ENCODE measurements around the gene MCC.

DNA sequence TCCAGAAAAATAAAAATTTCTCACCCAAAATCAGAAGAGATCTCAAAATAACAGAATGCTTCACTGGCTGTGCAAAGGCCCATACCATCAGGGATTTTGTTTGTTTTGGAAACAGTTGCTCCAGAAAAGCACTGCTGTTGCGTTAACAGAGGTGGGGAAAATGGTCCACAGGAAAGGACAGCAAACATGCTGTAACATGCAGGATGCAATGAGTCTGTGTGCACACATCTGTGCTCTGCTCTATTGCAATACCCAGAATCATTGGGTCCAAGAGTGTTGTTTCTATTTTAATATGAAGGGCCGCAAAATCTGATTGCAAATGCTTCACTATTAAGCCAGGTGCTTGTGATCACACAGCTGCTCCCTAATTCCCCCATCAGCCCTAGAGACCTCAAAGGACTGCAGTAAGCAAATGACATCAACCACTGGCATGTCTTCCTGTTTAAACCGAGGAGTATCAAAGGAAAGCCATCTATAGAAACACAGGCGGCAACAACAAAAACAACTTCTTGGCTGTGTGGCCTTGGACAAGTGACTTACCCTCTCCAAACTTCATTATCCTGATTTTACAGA is 370.6 kb downstream of the MCC start:
- TF ChIP-seq, protein P1, sequence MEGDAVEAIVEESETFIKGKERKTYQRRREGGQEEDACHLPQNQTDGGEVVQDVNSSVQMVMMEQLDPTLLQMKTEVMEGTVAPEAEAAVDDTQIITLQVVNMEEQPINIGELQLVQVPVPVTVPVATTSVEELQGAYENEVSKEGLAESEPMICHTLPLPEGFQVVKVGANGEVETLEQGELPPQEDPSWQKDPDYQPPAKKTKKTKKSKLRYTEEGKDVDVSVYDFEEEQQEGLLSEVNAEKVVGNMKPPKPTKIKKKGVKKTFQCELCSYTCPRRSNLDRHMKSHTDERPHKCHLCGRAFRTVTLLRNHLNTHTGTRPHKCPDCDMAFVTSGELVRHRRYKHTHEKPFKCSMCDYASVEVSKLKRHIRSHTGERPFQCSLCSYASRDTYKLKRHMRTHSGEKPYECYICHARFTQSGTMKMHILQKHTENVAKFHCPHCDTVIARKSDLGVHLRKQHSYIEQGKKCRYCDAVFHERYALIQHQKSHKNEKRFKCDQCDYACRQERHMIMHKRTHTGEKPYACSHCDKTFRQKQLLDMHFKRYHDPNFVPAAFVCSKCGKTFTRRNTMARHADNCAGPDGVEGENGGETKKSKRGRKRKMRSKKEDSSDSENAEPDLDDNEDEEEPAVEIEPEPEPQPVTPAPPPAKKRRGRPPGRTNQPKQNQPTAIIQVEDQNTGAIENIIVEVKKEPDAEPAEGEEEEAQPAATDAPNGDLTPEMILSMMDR (IDR thresholded peaks at IDR 0.05; ENCODE audit: insufficient read depth, low read length): no peak
- no peak for TF ChIP-seq GABPA (IDR thresholded peaks at IDR 0.05; ENCODE audit: low read depth)
- TF ChIP-seq, protein P2, sequence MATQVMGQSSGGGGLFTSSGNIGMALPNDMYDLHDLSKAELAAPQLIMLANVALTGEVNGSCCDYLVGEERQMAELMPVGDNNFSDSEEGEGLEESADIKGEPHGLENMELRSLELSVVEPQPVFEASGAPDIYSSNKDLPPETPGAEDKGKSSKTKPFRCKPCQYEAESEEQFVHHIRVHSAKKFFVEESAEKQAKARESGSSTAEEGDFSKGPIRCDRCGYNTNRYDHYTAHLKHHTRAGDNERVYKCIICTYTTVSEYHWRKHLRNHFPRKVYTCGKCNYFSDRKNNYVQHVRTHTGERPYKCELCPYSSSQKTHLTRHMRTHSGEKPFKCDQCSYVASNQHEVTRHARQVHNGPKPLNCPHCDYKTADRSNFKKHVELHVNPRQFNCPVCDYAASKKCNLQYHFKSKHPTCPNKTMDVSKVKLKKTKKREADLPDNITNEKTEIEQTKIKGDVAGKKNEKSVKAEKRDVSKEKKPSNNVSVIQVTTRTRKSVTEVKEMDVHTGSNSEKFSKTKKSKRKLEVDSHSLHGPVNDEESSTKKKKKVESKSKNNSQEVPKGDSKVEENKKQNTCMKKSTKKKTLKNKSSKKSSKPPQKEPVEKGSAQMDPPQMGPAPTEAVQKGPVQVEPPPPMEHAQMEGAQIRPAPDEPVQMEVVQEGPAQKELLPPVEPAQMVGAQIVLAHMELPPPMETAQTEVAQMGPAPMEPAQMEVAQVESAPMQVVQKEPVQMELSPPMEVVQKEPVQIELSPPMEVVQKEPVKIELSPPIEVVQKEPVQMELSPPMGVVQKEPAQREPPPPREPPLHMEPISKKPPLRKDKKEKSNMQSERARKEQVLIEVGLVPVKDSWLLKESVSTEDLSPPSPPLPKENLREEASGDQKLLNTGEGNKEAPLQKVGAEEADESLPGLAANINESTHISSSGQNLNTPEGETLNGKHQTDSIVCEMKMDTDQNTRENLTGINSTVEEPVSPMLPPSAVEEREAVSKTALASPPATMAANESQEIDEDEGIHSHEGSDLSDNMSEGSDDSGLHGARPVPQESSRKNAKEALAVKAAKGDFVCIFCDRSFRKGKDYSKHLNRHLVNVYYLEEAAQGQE (IDR thresholded peaks at IDR 0.05; ENCODE audit: insufficient replicate concordance, low read depth): no peak
- TF ChIP-seq SPI1 (IDR thresholded peaks at IDR 0.05; ENCODE audit: borderline replicate concordance, low read depth): no peak
- no peak for TF ChIP-seq POLR2AphosphoS5 (IDR thresholded peaks at IDR 0.05; ENCODE audit: low read depth)
